B cell (primary cell): Measurements from ENCODE around the gene NRG4. TPM values are rescaled to one million over a fixed set of nuclear protein-coding genes. Genes with fewer than 3 reads are reported as not detected.

Experiments
- ATAC-seq: fragments of 200-7000 bp; cut with Tn5 transposase; one replicate; pipeline ENCODE4 v1.10.0; 2021; ENCODE audit warnings: low read depth, mild to moderate bottlenecking, moderate number of reproducible peaks, moderate library complexity
- CTCF ChIA-PET: fragments of 350-600 bp; sonication (Branson Sonifier 250); formaldehyde crosslinking; loops from one replicate; lab custom pipeline; 2021; ENCODE audit warnings: antibody characterized with exemption, inconsistent platforms; lab: Charles Lee
- POLR2A ChIA-PET: fragments of 350-600 bp; sonication (Branson Sonifier 250); formaldehyde crosslinking; loops from one replicate; lab custom pipeline; 2021; ENCODE audit warnings: antibody characterized with exemption; lab: Charles Lee
- DNase-seq: peaks from one replicate; pipeline ENCODE4 v3.0.0; 2013
- H2AFZ ChIP-seq: 2 replicates; pipeline ENCODE4 v1.6.1; 2012; ENCODE audit warnings: mild to moderate bottlenecking, low read depth, low read length; ENCODE audit not compliant: insufficient read depth, poor library complexity, severe bottlenecking
- H3K27ac ChIP-seq, 2 donors: 1 replicate in 1 of 2; 2 replicates in 1 of 2; pipeline ENCODE4 v1.5.1; 2012 to 2013; ENCODE audit warnings: low read length in 2 of 2, mild to moderate bottlenecking in 2 of 2, moderate library complexity in 1 of 2
- H3K27me3 ChIP-seq, 4 experiments: fragments of 200-600 bp in 1 of 4; sonication (generic) in 1 of 4; replicated peaks in 1 of 4; 1 replicate in 2 of 4; 2 replicates in 2 of 4; pipeline versions ENCODE4 v1.6.1 to v1.7.0; 2013 to 2016; ENCODE audit warnings: low read length in 3 of 4, mild to moderate bottlenecking in 2 of 4, mixed read lengths in 1 of 4, moderate library complexity in 1 of 4; ENCODE audit not compliant: insufficient read depth in 4 of 4, control insufficient read depth in 3 of 4; ENCODE audit errors: control extremely low read depth in 1 of 4
- H3K36me3 ChIP-seq, 2 experiments: replicated peaks in 1 of 2; 1 replicate in 1 of 2; 2 replicates in 1 of 2; pipeline versions ENCODE4 v1.6.1 to v1.7.1; 2013; ENCODE audit warnings: low read length in 1 of 2; ENCODE audit not compliant: insufficient read depth in 2 of 2, control insufficient read depth in 1 of 2; ENCODE audit errors: control extremely low read depth in 1 of 2, extremely low read depth in 1 of 2
- H3K4me1 ChIP-seq, 2 donors: fragments of 200-600 bp in 1 of 2; sonication (generic) in 1 of 2; 1 replicate in 1 of 2; 2 replicates in 1 of 2; pipeline versions ENCODE4 v1.5.1 to v1.6.1; 2013 to 2017; ENCODE audit warnings: low read length in 2 of 2; ENCODE audit not compliant: control insufficient read depth in 2 of 2, insufficient read depth in 2 of 2
- H3K4me2 ChIP-seq: replicated peaks from 2 replicates; pipeline ENCODE3; 2012; ENCODE audit warnings: mild to moderate bottlenecking, low read depth, low read length; ENCODE audit not compliant: poor library complexity, severe bottlenecking
- H3K4me3 ChIP-seq, 5 experiments: fragments of 200-600 bp in 1 of 5; sonication (generic) in 1 of 5; 1 replicate in 3 of 5; 2 replicates in 2 of 5; pipeline versions ENCODE4 v1.5.1 to v1.7.0; 2011 to 2016; ENCODE audit warnings: low read length in 4 of 5, mild to moderate bottlenecking in 4 of 5, low read depth in 2 of 5, control low read depth in 1 of 5, moderate library complexity in 1 of 5; ENCODE audit not compliant: insufficient read depth in 1 of 5; ENCODE audit errors: control extremely low read depth in 1 of 5, extremely low read depth in 1 of 5
- H3K79me2 ChIP-seq: fragments of 200-600 bp; sonication (generic); one replicate; pipeline ENCODE4 v1.6.0; 2016; ENCODE audit warnings: low read length; ENCODE audit not compliant: control insufficient read depth, insufficient read depth
- H3K9ac ChIP-seq: fragments of 200-600 bp; sonication (generic); 2 replicates; pipeline ENCODE4 v1.6.1; 2017; ENCODE audit warnings: mild to moderate bottlenecking, low read length, moderate library complexity
- H3K9me3 ChIP-seq, 3 donors: one replicate each; pipeline versions ENCODE4 v1.6.1 to v1.7.1; 2013; ENCODE audit warnings: low read length in 2 of 3; ENCODE audit not compliant: control insufficient read depth in 2 of 3, insufficient read depth in 1 of 3; ENCODE audit errors: control extremely low read depth in 1 of 3
- H4K20me1 ChIP-seq: 2 replicates; pipeline ENCODE4 v1.6.0; 2012; ENCODE audit warnings: mild to moderate bottlenecking, low read length; ENCODE audit not compliant: insufficient read depth, control insufficient read depth, poor library complexity, severe bottlenecking
- H3K27ac Mint-ChIP-seq: one replicate; pipeline ENCODE4 v1.8.0; 2021; ENCODE audit warnings: mixed read lengths
- H3K27me3 Mint-ChIP-seq: one replicate; pipeline ENCODE4 v1.8.0; 2021; ENCODE audit warnings: mixed read lengths
- H3K4me1 Mint-ChIP-seq: one replicate; pipeline ENCODE4 v1.8.0; 2021; ENCODE audit warnings: mixed read lengths
- H3K4me3 Mint-ChIP-seq: one replicate; pipeline ENCODE4 v1.8.0; 2021; ENCODE audit warnings: mixed read lengths
- H3K9me3 Mint-ChIP-seq: one replicate; pipeline ENCODE4 v1.8.0; 2022; ENCODE audit warnings: mixed read lengths; ENCODE audit not compliant: insufficient read depth
- CTCF ChIP-seq: fragments of 200-600 bp; IDR thresholded peaks from one replicate; pipeline ENCODE4 v1.8.0; 2022; ENCODE audit warnings: antibody characterized with exemption, mild to moderate bottlenecking
- EZH2 ChIP-seq: IDR thresholded peaks from 2 replicates; pipeline ENCODE4 v1.6.1; 2012; ENCODE audit warnings: borderline replicate concordance, low read depth, mild to moderate bottlenecking, moderate library complexity, low read length; ENCODE audit not compliant: insufficient read depth, poor library complexity, severe bottlenecking
- WGBS: methylation state at CpG from one replicate; pipeline ENCODE4 v1.1.5; 2013; ENCODE audit warnings: missing lambda C conversion rate; ENCODE audit not compliant: insufficient coverage; 5-methylcytosine and 5-hydroxymethylcytosine counted together
- intact Hi-C: fragments of 100-400 bp; cut with micrococcal nuclease; formaldehyde crosslinking; loops from one replicate; pipeline ENCODE4 v1.10.0; 2022
- polyA plus RNA-seq: library from polyadenylated mRNA; depleted of rRNA; stranded (reverse); fragments of >200 nt; gene quantifications from 2 replicates; pipeline ENCODE4 v1.2.3, GENCODE V29; 2012
- total RNA-seq, 2 donors: library from RNA; stranded (reverse); fragments of 120-200 nt in 1 of 2; gene quantifications; 1 replicate in 1 of 2; 2 replicates in 1 of 2; pipeline versions ENCODE4 v1.2.3 to v1.2.4, GENCODE V29; 2013 to 2022

NRG4 gene
- total and polyA plus RNA-seq, 2 donors (not counting 1 experiment from before 2014, with no cell fraction given): 0.37 TPM; not detected in 1

DNA sequence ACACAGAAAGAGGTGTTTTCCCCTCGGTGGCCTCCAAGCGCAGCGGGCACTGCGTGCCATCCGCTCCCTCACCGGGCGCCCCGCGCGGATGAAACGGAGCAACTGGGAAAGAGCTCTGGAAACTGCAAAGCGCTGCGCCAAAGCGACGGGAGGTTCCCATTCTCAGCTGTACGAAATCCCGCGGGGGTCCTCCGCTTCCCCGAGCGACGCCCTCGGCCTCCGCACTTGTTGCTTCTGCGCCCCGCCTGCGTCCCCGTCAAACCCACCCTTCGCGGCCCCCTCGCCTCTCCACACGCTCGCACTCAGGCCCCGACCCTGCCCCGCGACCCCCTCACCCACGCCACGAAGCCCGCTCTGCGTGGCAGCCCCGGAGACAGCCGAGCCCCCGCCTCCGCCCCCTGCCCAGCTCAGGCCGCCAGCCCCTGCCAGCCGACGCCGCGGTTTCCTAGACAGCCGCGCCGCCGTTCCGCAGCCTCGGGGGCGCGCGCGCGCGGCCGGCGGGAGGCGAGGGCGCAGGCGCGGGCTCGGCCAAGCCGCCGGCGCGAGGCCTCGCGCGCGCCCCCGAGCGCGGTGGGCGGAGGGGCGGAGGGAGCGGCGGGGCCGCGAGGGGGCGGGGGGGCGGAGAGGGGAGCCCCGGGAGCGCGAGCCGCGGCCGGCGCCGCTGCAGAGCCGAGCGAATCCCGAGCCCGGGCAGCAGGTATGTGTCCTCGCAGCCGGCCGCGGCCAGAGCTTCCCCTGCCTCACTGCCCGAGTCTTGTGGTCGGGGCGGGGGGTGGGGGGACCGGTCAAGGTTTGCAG, 47.3 kb upstream of the NRG4 start, which contains the start of gene TMEM266:
TSS of gene TMEM266 (plus strand) at position 666 of the 798 bp plus-strand sequence. CDS start 74,279 bp downstream, outside the sequence.
- CTCF ChIA-PET: interaction anchor here (1.4 to 6.7 kb wide), 3 partner anchors 33 to 80 kb away, joined by 3 to 97 read pairs (median 4); no protein-coding TSS in a partner anchor
- H3K4me3 Mint-ChIP-seq: peak within 1 kb of the TSS; percentile 82
- peaks cover 36% of the 10 kb centered on the region for H3K4me1 Mint-ChIP-seq

More for the DNA sequence above, 47.3 kb upstream of the NRG4 start, which contains the start of gene TMEM266:
- Mint-ChIP-seq H3K9me3 (no peaks in the 10 kb centered on the region), H3K27ac (peak within 1 kb of the TSS; percentile 28), H3K27me3 (peaks cover 39% of the 10 kb centered on the region)
- H2AFZ ChIP-seq: peak within 1 kb of the TSS; percentile 71
- TF ChIP-seq CTCF (no peak), EZH2 (no peak)
- intact Hi-C loops: loop anchor here (5.0 kb wide), 3 partner anchors 93 to 217 kb away; partner anchors contain the start of genes FBXO22 and UBE2Q2
- H3K4me1 ChIP-seq: peaks cover 33 to 35% of the 10 kb centered on the region in 2 donors
- no peak within 1 kb of the TSS for H3K27ac ChIP-seq
- peak within 1 kb of the TSS; percentile 95 for H3K4me2 ChIP-seq
- peak within 1 kb of the TSS; percentile 63 for H3K9ac ChIP-seq
- H3K27me3 ChIP-seq: peaks cover 0 to 36% (median 21%) of the 10 kb centered on the region in 4 experiments
- H3K79me2 ChIP-seq: no peaks in the 10 kb centered on the region
- no peaks in the 10 kb centered on the region for H4K20me1 ChIP-seq
- WGBS: under 1% methylated on average over 101 of the region's 107 CpGs
- H3K9me3 ChIP-seq: no peaks in the 10 kb centered on the region
- ATAC-seq: no peak
- POLR2A ChIA-PET: interaction anchor here (0.6 kb wide), 1 partner anchor 250 kb away, joined by 4 read pairs; no protein-coding TSS in a partner anchor
- H3K36me3 ChIP-seq: no peaks in the 10 kb centered on the region
- H3K4me3 ChIP-seq: peak within 1 kb of the TSS; percentile 0 to 65 (median 55)
- peak; percentile 56 for DNase-seq
